ENCODE measurements around the gene TSPAN6.

TSPAN6 gene

GRCh38 chrX:100609591-100609990 is 27.0 kb downstream of the TSPAN6 start:
- DNase-seq (ENCODE audit: low read depth) = no peak
- TF ChIP-seq CTCF (IDR thresholded peaks at IDR 0.05; ENCODE audit: control insufficient read depth, extremely low read depth, insufficient read depth) = 0 out of 2 replicates have a peak, but pooled peaks have one; percentile 21
- H3K4me3 ChIP-seq (ENCODE audit: low read depth, low read length) = no peak overlapping the region

GRCh38 chrX:100606753-100607152 is 29.9 kb downstream of the TSPAN6 start:
- TF ChIP-seq CTCF (IDR thresholded peaks at IDR 0.05; ENCODE audit: control insufficient read depth, extremely low read depth, insufficient read depth) = no peak
- DNase-seq (ENCODE audit: low read depth) = no peak
- H3K4me3 ChIP-seq (ENCODE audit: low read depth, low read length) = no peak overlapping the region

- no peak for DNase-seq (ENCODE audit: low read depth)
- TF ChIP-seq CTCF (IDR thresholded peaks at IDR 0.05; ENCODE audit: control insufficient read depth, extremely low read depth, insufficient read depth) = no peak
- no peak overlapping the region for H3K4me3 ChIP-seq (ENCODE audit: low read depth, low read length)
These were observed 35.8 kb downstream of the TSPAN6 start for GRCh38 chrX:100600758-100601157.

GRCh38 chrX:100600340-100600739 is 36.3 kb downstream of the TSPAN6 start:
- TF ChIP-seq CTCF (IDR thresholded peaks at IDR 0.05; ENCODE audit: control insufficient read depth, extremely low read depth, insufficient read depth) = no peak
- DNase-seq (ENCODE audit: low read depth) = no peak
- no peak overlapping the region for H3K4me3 ChIP-seq (ENCODE audit: low read depth, low read length)

- no peak for TF ChIP-seq CTCF (IDR thresholded peaks at IDR 0.05; ENCODE audit: control insufficient read depth, extremely low read depth, insufficient read depth)
- no peak overlapping the region for H3K4me3 ChIP-seq (ENCODE audit: low read depth, low read length)
- DNase-seq (ENCODE audit: low read depth) = no peak
These were observed 37.1 kb downstream of the TSPAN6 start for GRCh38 chrX:100599456-100599855.

- no peak for TF ChIP-seq CTCF (IDR thresholded peaks at IDR 0.05; ENCODE audit: control insufficient read depth, extremely low read depth, insufficient read depth)
- DNase-seq (ENCODE audit: low read depth) = no peak
These were observed 40.0 kb downstream of the TSPAN6 start for GRCh38 chrX:100596601-100597000.

GRCh38 chrX:100593581-100593980 is 43.0 kb downstream of the TSPAN6 start:
- no peak for TF ChIP-seq CTCF (IDR thresholded peaks at IDR 0.05; ENCODE audit: control insufficient read depth, extremely low read depth, insufficient read depth)
- H3K4me3 ChIP-seq (ENCODE audit: low read depth, low read length) = no peak overlapping the region
- DNase-seq (ENCODE audit: low read depth) = no peak

More at GRCh38 chrX:100596601-100597000, 40.0 kb downstream of the TSPAN6 start:
- H3K4me3 ChIP-seq (ENCODE audit: low read depth, low read length) = no peak overlapping the region
